ENCODE data around the gene NF1.

- TF ChIP-seq, protein P1, sequence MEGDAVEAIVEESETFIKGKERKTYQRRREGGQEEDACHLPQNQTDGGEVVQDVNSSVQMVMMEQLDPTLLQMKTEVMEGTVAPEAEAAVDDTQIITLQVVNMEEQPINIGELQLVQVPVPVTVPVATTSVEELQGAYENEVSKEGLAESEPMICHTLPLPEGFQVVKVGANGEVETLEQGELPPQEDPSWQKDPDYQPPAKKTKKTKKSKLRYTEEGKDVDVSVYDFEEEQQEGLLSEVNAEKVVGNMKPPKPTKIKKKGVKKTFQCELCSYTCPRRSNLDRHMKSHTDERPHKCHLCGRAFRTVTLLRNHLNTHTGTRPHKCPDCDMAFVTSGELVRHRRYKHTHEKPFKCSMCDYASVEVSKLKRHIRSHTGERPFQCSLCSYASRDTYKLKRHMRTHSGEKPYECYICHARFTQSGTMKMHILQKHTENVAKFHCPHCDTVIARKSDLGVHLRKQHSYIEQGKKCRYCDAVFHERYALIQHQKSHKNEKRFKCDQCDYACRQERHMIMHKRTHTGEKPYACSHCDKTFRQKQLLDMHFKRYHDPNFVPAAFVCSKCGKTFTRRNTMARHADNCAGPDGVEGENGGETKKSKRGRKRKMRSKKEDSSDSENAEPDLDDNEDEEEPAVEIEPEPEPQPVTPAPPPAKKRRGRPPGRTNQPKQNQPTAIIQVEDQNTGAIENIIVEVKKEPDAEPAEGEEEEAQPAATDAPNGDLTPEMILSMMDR (IDR thresholded peaks at IDR 0.05; ENCODE audit: low read depth, low read length): no peak
- TF ChIP-seq, protein P2, sequence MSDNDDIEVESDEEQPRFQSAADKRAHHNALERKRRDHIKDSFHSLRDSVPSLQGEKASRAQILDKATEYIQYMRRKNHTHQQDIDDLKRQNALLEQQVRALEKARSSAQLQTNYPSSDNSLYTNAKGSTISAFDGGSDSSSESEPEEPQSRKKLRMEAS (IDR thresholded peaks at IDR 0.05; ENCODE audit: low read depth, low read length): no peak
- TF ChIP-seq POLR2A (IDR thresholded peaks at IDR 0.05; ENCODE audit: extremely low read depth, insufficient read length) (no peak), MYC (IDR thresholded peaks at IDR 0.05; ENCODE audit: low read depth, low read length) (no peak)
These were observed 178.0 kb downstream of the NF1 start for GRCh38 chr17:31272803-31273202.

All from NB4 (cell line).